NB4 (cell line): ENCODE measurements around the gene P2RY4.
"Not testable (repeated sequence)": the region's sequence is repeated elsewhere in the genome, so short reads cannot be mapped to it uniquely, and the experiment has no call there.

Experiments
- DNase-seq: peaks from one replicate; pipeline ENCODE4 v3.0.0; 2010; ENCODE audit warnings: low read depth
- H3K4me3 ChIP-seq: one replicate; pipeline ENCODE4 v1.5.1; 2011; ENCODE audit warnings: mild to moderate bottlenecking, low read depth, low read length, moderate library complexity
- MAX ChIP-seq: IDR thresholded peaks from 2 replicates; pipeline ENCODE4 v1.6.1; 2011; ENCODE audit warnings: low read depth, low read length
- MYC ChIP-seq: IDR thresholded peaks from 2 replicates; pipeline ENCODE4 v1.6.1; 2011; ENCODE audit warnings: low read depth, low read length
- POLR2A ChIP-seq: IDR thresholded peaks from 2 replicates; pipeline ENCODE4 v1.6.1; 2011; ENCODE audit warnings: mild to moderate bottlenecking; ENCODE audit not compliant: insufficient read length; ENCODE audit errors: extremely low read depth
- TF ChIP-seq, protein P1 (sequence below): IDR thresholded peaks from one replicate; pipeline ENCODE4 v1.5.1; 2012; ENCODE audit warnings: low read depth, low read length

The P2RY4 gene

GRCh38 chrX:70226687-70227086 is 33.3 kb downstream of the P2RY4 start:
- DNase-seq, result no peak
- TF ChIP-seq, protein P1, sequence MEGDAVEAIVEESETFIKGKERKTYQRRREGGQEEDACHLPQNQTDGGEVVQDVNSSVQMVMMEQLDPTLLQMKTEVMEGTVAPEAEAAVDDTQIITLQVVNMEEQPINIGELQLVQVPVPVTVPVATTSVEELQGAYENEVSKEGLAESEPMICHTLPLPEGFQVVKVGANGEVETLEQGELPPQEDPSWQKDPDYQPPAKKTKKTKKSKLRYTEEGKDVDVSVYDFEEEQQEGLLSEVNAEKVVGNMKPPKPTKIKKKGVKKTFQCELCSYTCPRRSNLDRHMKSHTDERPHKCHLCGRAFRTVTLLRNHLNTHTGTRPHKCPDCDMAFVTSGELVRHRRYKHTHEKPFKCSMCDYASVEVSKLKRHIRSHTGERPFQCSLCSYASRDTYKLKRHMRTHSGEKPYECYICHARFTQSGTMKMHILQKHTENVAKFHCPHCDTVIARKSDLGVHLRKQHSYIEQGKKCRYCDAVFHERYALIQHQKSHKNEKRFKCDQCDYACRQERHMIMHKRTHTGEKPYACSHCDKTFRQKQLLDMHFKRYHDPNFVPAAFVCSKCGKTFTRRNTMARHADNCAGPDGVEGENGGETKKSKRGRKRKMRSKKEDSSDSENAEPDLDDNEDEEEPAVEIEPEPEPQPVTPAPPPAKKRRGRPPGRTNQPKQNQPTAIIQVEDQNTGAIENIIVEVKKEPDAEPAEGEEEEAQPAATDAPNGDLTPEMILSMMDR, result no peak
- TF ChIP-seq MAX (no peak), MYC (no peak), POLR2A (no peak)

DNA sequence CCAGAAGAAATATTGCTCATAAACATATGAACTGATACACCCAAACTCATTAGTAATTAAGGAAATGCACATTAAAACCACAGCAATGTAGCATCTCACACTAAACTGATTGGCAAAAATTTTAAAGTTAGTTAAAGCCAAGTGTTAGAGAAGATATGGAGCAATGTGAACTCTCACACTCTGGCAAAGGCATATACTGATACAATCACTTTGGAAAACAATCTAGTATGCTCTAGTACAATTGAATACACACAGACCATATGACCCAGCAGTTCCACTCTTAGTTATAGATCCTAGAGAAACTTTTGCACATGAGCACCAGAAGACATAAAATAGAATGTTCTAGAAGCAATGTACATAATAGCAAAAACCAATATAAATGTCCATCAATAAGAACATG is 34.0 kb downstream of the P2RY4 start:
- TF ChIP-seq MAX, result no peak
- TF ChIP-seq, protein P1, result no peak
- no peak for TF ChIP-seq MYC
- no peak for TF ChIP-seq POLR2A
- H3K4me3 ChIP-seq, result no peak overlapping the region

More at GRCh38 chrX:70226687-70227086, 33.3 kb downstream of the P2RY4 start:
- no peak overlapping the region for H3K4me3 ChIP-seq

GRCh38 chrX:70219938-70220764 is 39.9 kb downstream of the P2RY4 start:
- TF ChIP-seq, protein P1, result no peak
- no peak for TF ChIP-seq POLR2A
- TF ChIP-seq MAX, result no peak
- no peak for TF ChIP-seq MYC
- no peak for DNase-seq
- no peak overlapping the region for H3K4me3 ChIP-seq

More for the DNA sequence above, 34.0 kb downstream of the P2RY4 start:
- DNase-seq, result no peak

DNA sequence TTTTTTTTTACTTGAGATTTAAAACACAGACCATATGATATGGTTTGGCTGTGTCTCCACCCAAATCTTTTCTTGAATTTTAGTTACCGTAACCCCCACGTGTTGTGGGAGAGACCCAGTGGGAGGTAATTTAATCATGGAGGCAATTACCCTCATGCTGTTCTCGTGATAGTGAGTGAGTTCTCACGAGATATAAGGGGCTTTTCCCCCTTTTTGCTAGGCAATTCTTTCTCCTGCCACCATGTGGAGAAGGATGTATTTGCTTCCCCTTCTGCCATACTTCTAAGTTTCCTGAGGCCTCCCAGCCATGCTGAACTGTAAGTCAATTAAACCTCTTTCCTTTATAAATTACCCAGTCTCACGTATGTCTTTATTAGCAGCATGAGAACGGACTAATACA is 50.4 kb downstream of the P2RY4 start:
- DNase-seq, result peak; percentile 3

DNA sequence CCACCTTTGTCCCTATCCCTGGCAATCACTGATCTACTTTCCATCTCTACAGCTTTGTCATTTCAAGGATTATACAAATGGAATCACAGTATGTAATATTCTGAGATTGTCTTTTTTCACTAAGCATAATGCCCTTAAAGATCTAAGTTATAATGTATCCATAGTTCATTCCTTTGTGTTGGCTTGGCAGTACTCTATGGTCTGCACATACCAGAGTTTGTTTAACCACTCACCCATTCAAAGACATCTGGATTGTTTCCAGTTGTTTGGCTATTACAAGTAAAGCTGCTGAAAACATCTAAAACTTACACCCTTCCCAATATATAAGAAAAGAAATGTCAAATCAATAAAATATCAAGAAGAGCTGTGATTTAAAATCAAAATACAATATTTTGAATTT is 51.5 kb downstream of the P2RY4 start:
- TF ChIP-seq MAX, result no peak
- no peak for TF ChIP-seq MYC
- TF ChIP-seq POLR2A, result no peak
- TF ChIP-seq, protein P1, result no peak
- H3K4me3 ChIP-seq, result no peak overlapping the region
- no peak for DNase-seq

More for the DNA sequence above, 50.4 kb downstream of the P2RY4 start:
- H3K4me3 ChIP-seq, result not testable (repeated sequence)
